Activated T-helper 1 cell treated with anti-CD3 and anti-CD28 coated beads, Interleukin-12 subunit alpha, Interleukin-12 subunit beta, Interleukin-2, Interleukin-4 antibody, amounts not matched to agents 30 ng/mL and 10 ng/mL and 1 ng/mL, durations not matched to agents 14 hours and 24 hours and 36 hours (primary cell): Measurements from ENCODE around the gene ENOX1. TPM values are rescaled to one million over a fixed set of nuclear protein-coding genes. Genes with fewer than 3 reads are reported as not detected.

Experiments used
- DNase-seq: peaks from one replicate; pipeline ENCODE4 v3.0.0; 2021; ENCODE audit warnings: low spot score
- H3K27ac Mint-ChIP-seq: one replicate; pipeline ENCODE4 v1.8.0; 2021; ENCODE audit warnings: mild to moderate bottlenecking, mixed read lengths
- H3K27me3 Mint-ChIP-seq: one replicate; pipeline ENCODE4 v1.8.0; 2022; ENCODE audit warnings: mild to moderate bottlenecking, moderate library complexity, mixed read lengths; ENCODE audit not compliant: insufficient read depth
- H3K36me3 Mint-ChIP-seq: one replicate; pipeline ENCODE4 v1.8.0; 2021; ENCODE audit warnings: low read depth, mixed read lengths
- H3K4me1 Mint-ChIP-seq: one replicate; pipeline ENCODE4 v1.8.0; 2021; ENCODE audit warnings: low read depth, mixed read lengths
- H3K4me3 Mint-ChIP-seq: one replicate; pipeline ENCODE4 v1.8.0; 2021; ENCODE audit warnings: mild to moderate bottlenecking, moderate library complexity, mixed read lengths
- H3K9me3 Mint-ChIP-seq: one replicate; pipeline ENCODE4 v1.8.0; 2021; ENCODE audit warnings: mixed read lengths
- intact Hi-C: fragments of 100-400 bp; cut with micrococcal nuclease; formaldehyde crosslinking; loops from one replicate; pipeline ENCODE4 v1.15.1; 2024
- total RNA-seq: library from RNA; stranded (reverse); gene quantifications from 2 replicates; pipeline ENCODE4 v1.2.3, GENCODE V29; 2022

The ENOX1 gene
- total RNA-seq, 1 donor from 2014 or later = 0.08 TPM

DNA sequence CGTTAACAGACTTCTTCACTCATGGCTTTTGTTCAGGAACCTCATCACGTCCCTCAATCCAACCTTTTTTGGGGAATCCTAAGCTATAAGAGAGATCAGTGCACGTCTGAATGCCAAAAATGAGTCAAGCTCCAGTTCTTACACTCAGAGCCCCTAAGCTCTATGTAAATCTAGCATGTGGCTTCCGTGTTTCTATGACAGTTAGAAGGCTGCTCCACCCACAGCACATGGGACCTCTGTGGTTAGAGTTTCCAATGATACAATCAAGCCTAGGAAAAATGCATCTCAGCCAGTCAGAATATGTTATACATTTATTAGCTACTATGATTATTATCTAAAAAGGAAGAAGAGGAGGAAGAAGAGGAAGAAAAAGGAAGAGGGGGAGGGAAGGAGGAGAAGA is 135.9 kb downstream of the ENOX1 start:
- H3K36me3 Mint-ChIP-seq = no peaks in the 10 kb centered on the region
- no peaks in the 10 kb centered on the region for H3K9me3 Mint-ChIP-seq
- DNase-seq = no peak
- no peaks in the 10 kb centered on the region for H3K4me1 Mint-ChIP-seq
- H3K27ac Mint-ChIP-seq = no peak overlapping the region
- intact Hi-C loops = no loop called here
- H3K4me3 Mint-ChIP-seq = no peak overlapping the region
- peaks cover 3% of the 10 kb centered on the region for H3K27me3 Mint-ChIP-seq

DNA sequence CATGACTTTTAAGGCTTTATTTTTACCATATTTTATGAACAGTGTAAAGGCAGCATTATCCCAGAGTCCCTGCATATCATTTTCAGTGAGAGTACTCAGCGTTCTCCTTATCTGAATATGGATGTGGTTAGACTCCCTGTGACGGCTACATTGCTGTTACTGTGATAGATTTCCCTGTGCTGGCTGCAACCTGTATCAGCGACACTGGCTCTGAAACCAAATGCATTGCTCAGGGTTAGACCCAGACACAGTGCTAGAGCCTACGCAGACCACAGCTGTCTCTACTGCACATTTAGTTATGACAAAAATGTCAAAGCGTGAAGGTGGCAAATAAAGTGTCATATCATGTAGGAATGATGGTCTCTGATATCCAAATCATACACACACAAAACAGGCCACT is 138.0 kb downstream of the ENOX1 start:
- Mint-ChIP-seq H3K9me3 (no peaks in the 10 kb centered on the region), H3K36me3 (no peaks in the 10 kb centered on the region), H3K27me3 (peaks cover 8% of the 10 kb centered on the region), H3K4me1 (no peaks in the 10 kb centered on the region), H3K4me3 (no peak overlapping the region), H3K27ac (no peak overlapping the region)
- no peak for DNase-seq
- intact Hi-C loops = no loop called here

DNA sequence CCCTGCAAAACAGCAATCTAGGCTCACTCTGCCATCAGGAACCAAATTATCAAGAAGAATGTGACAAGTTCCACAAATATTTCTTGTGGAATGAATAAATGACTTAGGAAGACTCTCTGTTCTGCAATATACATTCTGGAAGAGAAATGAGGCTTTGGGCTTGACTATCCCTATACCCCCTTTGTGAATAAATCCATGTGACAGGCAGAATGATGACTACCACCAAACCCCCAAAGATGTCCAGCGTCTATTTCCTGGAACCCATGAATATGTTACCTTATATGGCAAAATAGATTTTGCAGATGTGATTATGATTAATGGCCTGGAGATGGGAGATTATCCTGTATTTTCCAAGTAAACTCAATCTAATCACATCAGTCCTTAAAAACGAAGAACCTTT is 139.3 kb downstream of the ENOX1 start:
- Mint-ChIP-seq H3K4me3 (no peak overlapping the region), H3K4me1 (no peaks in the 10 kb centered on the region), H3K27me3 (peaks cover 8% of the 10 kb centered on the region), H3K9me3 (no peaks in the 10 kb centered on the region), H3K36me3 (no peaks in the 10 kb centered on the region), H3K27ac (no peak overlapping the region)
- no peak for DNase-seq
- intact Hi-C loops = no loop called here

DNA sequence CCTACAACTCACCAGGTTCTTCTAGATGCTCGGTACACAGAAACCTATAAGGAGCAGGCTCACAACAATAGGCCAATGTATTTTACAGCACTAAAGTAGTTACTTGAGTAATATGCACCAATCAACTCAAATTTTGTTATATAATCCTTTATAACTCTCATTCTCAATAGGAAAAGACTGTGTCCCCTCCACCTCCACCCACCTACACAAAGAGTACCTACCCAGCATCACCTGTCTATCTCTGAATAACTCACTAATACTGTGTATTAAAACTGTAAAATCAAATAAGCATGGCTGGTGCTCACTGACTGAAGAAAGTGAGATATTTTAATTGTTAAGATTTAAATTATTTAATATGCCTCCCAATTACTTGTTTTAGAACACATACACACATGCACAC is 146.3 kb downstream of the ENOX1 start:
- Mint-ChIP-seq H3K4me1 (no peaks in the 10 kb centered on the region), H3K36me3 (no peaks in the 10 kb centered on the region), H3K4me3 (no peak overlapping the region), H3K27ac (no peak overlapping the region), H3K27me3 (peaks cover 12% of the 10 kb centered on the region), H3K9me3 (no peaks in the 10 kb centered on the region)
- intact Hi-C loops = no loop called here
- no peak for DNase-seq

DNA sequence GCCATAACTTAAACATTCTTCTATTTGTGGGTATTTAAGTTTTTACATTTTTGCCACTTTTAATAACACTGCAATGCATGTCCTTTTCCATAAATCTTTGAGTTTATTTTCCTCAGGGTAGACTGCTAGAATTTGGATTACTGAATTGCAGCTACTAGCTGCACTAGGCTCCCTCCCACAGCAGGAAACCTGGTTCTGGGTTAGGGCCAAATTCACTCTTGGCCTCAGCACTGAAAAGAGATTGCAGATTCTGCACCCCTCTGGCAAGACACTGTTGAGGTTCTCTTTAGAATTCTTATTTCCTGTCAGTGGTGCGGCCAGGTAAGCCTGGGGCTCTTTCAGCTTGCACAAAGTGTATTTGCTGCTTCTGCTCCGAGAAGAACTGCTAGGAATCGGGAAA is 155.7 kb downstream of the ENOX1 start:
- no peak overlapping the region for H3K27ac Mint-ChIP-seq
- H3K4me1 Mint-ChIP-seq = no peaks in the 10 kb centered on the region
- no peak for DNase-seq
- H3K4me3 Mint-ChIP-seq = no peak overlapping the region
- no peaks in the 10 kb centered on the region for H3K36me3 Mint-ChIP-seq
- no peaks in the 10 kb centered on the region for H3K9me3 Mint-ChIP-seq
- peaks cover 9% of the 10 kb centered on the region for H3K27me3 Mint-ChIP-seq
- intact Hi-C loops = no loop called here

DNA sequence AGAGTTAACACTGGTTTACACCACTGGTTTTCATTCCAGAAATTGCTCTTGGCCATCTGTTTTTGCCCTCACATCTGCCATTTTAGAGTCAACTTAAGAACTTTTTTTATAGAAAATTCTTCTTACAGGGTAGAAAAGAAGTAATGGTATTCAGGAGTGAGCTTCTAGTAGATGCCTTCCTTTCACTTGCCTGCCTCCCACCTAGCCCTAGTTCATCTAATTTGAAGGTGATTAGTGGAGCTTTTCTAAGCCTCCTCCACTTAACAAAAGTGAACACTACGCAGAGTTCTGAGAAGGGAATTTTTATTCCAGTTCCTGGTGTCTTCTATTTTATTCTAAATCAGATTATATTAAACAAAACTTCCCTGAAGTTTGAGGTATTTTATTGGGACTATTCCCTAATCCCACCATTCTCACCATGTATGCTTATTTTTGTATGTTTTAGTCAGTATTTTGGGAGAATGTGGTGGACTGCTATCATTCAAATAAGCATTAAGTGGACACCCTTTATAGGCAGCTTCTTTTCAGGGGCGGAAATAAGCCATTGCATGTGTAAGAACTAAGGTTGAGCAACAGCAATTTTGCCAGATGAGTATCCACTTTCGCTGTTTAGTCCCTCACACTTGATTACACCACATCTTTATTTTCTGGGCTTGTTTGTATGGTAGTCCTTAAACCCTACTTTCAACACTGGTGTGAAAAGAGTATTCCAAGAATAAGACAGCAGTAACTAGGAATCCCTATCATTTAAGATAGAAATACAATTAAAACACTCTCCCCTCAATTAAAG is 156.9 kb downstream of the ENOX1 start:
- no peaks in the 10 kb centered on the region for H3K36me3 Mint-ChIP-seq
- H3K4me3 Mint-ChIP-seq = no peak overlapping the region
- no peak overlapping the region for H3K27ac Mint-ChIP-seq
- peaks cover 9% of the 10 kb centered on the region for H3K27me3 Mint-ChIP-seq
- intact Hi-C loops = no loop called here
- no peaks in the 10 kb centered on the region for H3K4me1 Mint-ChIP-seq
- no peak for DNase-seq
- H3K9me3 Mint-ChIP-seq = no peaks in the 10 kb centered on the region

DNA sequence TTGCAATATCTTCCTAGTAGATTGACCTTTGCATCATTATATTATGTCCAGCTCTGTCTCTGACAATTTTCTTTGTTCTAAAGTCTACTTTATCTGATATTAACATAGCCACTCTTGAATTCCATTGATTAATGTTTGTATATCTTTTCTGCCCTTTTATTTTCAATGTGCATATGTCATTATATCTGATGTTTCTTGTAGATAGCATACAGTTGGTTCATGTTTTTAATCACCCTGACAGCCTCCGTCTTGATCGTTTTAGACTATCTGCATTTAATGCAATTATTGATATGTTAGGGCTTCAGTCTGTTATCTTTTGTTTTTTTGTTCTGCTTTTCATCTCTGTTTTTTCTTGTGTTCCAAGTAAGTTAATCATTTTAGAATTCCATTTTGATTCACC is 159.8 kb downstream of the ENOX1 start:
- no peaks in the 10 kb centered on the region for H3K9me3 Mint-ChIP-seq
- H3K4me3 Mint-ChIP-seq = no peak overlapping the region
- no peaks in the 10 kb centered on the region for H3K36me3 Mint-ChIP-seq
- H3K27me3 Mint-ChIP-seq = peaks cover 7% of the 10 kb centered on the region
- DNase-seq = no peak
- intact Hi-C loops = no loop called here
- no peak overlapping the region for H3K27ac Mint-ChIP-seq
- H3K4me1 Mint-ChIP-seq = no peaks in the 10 kb centered on the region

DNA sequence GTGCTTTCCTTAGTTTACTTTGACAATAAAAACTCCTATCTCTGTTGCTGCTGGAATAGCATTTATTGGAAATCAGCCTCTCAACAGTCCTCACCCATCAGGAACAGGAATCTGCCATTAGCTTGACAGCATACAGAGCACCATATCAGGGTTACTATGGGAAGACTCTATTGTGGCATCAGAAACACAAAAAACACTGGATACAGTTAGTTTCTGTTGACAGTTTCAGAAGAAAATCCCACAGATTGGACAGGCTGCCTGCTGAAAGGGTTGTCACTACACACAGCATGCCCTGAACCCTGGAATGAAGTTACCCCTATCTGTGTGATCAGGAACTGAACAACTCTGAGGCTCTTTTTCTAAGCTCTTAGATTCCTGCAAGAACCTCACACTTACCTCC is 172.7 kb downstream of the ENOX1 start:
- Mint-ChIP-seq H3K4me1 (no peaks in the 10 kb centered on the region), H3K4me3 (no peak overlapping the region), H3K27ac (no peak overlapping the region), H3K36me3 (no peaks in the 10 kb centered on the region), H3K9me3 (no peaks in the 10 kb centered on the region), H3K27me3 (peaks cover 3% of the 10 kb centered on the region)
- no peak for DNase-seq
- intact Hi-C loops = no loop called here

DNA sequence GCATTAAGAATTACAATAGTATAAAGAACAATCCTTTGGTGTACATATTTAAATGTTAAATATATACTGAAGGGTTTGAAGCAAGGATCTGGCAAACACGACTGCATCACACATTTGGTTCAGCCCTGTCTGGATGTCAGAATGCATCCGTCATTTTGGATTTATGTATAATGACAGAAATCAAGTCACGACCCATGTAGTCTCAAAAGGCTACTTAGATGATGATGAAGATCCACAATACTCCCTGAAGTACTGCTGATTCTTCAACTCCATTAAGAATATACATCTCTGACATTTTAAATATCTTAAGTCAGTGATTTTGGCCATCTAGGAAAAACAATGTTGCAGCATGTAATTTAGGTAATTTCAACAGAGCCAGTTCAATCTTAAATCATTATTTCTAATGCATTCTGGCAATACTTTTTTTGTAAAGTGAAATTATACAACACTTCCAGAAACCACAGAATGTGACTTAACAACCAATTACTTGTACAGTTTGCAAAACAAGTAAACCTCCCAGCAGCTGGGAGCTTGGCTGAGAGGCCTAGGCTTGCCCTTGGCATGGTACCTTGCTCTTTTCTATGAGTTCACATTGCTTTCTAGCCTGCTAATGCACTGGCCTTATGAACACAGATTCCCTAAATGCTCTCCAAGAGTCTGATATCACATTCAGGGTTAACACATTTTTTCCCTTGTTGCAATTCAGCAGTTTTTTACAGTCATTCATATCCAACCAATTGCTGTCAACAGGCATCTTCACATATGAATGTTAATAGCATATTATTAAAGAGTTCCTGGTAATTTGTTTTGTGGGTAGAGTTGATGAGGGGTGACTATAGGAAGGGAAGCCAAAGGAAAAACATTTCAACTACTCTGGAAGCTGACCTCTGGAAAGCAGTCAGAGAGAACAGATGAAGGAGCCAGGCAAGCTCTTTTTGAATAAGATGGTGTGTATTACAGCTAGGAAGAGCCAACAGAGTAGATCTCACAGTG is 175.2 kb downstream of the ENOX1 start:
- Mint-ChIP-seq H3K27me3 (peaks cover 3% of the 10 kb centered on the region), H3K27ac (no peak overlapping the region), H3K36me3 (no peaks in the 10 kb centered on the region), H3K4me1 (no peaks in the 10 kb centered on the region), H3K4me3 (no peak overlapping the region), H3K9me3 (no peaks in the 10 kb centered on the region)
- intact Hi-C loops = no loop called here
- no peak for DNase-seq

DNA sequence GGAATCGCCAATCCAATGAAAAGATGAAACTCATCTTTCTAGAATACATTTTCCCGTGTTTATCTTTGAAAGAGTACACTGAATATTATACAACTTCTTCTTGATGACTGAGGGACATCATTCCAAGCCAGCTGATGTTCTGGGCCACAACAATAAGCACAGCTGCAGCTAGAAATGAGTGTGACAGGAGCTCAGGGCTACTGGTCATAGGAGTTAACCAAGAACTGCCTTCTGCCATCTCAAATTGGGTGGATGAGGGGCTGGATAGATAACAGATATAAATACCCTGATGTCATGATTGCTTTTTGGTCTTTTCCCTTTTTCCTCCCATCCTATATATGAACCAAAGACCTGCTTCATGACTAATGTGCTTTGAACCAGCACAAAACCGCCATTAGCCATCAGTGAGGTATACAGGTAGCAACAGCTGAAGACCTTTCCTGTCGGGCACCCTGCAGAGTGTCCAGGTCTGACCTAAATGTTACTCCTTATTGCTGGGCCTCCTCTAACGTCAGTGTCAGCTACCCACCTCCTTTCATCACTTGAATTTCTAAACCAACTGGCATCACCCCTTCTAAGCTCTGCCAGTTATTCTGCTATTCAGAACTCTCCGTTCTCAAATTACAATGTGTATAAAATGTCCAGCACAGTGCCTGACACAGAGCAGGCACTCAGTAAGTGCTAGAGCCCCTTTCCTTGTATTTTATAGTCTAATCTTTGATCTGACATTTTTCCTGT is 178.2 kb downstream of the ENOX1 start:
- intact Hi-C loops = no loop called here

DNA sequence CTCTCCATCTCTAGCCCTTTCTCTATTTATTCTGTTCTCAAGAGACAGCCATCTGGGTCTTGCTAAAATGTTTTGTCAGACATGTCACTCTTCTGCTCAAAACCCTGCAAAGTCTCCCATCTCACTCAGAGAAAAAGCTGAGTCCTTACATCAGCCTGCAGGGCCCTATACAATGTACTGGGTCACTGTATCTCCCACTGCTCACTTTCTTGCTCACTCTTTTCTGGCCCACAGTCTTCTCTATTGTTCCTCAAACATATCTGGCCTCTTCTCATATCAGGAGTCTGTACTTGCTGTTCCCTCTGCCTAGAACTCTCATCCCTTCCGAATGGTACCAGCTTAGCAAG is 189.2 kb downstream of the ENOX1 start:
- H3K36me3 Mint-ChIP-seq = no peaks in the 10 kb centered on the region
- intact Hi-C loops = no loop called here
- H3K4me3 Mint-ChIP-seq = no peak overlapping the region
- peaks cover 9% of the 10 kb centered on the region for H3K4me1 Mint-ChIP-seq
- no peaks in the 10 kb centered on the region for H3K9me3 Mint-ChIP-seq
- H3K27ac Mint-ChIP-seq = no peak overlapping the region
- DNase-seq = no peak
- H3K27me3 Mint-ChIP-seq = no peaks in the 10 kb centered on the region

More for the DNA sequence above, 178.2 kb downstream of the ENOX1 start:
- Mint-ChIP-seq H3K4me3 (no peak overlapping the region), H3K4me1 (no peaks in the 10 kb centered on the region), H3K27ac (no peak overlapping the region), H3K27me3 (peaks cover 5% of the 10 kb centered on the region), H3K36me3 (peaks cover 2% of the 10 kb centered on the region), H3K9me3 (peaks cover 5% of the 10 kb centered on the region)
- DNase-seq = no peak

DNA sequence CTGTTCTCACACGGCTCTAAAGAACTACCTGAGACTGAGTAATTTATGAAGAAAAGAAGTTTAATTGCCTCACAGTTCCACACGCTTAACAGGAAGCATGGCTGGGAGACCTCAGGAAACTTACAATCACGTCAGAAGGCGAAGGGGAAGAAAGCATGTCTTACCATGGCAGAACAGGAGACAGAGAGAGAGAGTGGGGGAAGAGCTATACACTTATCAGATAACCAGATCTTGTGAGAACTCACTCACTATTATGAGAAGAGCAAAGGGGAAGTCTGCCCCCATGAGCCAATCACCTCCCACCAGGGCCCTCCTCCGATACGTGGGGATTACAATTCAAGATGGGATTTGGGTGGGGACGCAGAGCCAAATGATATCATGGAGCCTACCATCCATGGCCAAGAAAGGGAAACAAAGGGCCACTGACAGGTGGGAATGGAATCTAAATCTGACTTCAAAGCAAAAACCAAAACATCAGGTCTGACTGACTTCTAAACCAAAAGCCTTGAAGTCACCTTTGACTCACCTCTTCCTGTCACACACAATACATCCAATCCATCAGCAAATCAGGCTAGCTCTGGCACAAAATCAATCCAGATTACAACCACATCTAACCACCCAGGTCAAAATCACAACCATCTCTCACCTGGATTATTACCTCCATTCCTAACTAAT is 189.7 kb downstream of the ENOX1 start:
- intact Hi-C loops = no loop called here
- H3K36me3 Mint-ChIP-seq = no peaks in the 10 kb centered on the region
- peaks cover 9% of the 10 kb centered on the region for H3K4me1 Mint-ChIP-seq

More for the DNA sequence above, 189.7 kb downstream of the ENOX1 start:
- Mint-ChIP-seq H3K9me3 (no peaks in the 10 kb centered on the region), H3K27ac (no peak overlapping the region), H3K27me3 (no peaks in the 10 kb centered on the region), H3K4me3 (no peak overlapping the region)
- DNase-seq = no peak
